ENCODE measurements around the gene CACNA2D3. TPM values are rescaled to one million over a fixed set of nuclear protein-coding genes. Genes with fewer than 3 reads are reported as not detected.
A peak's percentile ranks its signal among the peaks of the same experiment; 100 is the strongest.

The CACNA2D3 gene
- total RNA-seq, 4 donors from 2014 or later = 0.30 to 9.6 (median 3.9) TPM

- Histone ChIP-seq H3K27me3 (no peaks in the 10 kb centered on the region), H3K36me3 (no peaks in the 10 kb centered on the region), H3K27ac (no peak overlapping the region), H3K4me1 (peaks cover 0 to 7% (median 2%) of the 10 kb centered on the region in 4 donors), H3K9me3 (no peaks in the 10 kb centered on the region), H3K4me3 (no peak overlapping the region)
- no peak for DNase-seq (ENCODE audit: low spot score in 2 of 2)
- WGBS, 2 donors = 73 to 76% methylated on average over 5 of the region's 5 CpGs
- TF ChIP-seq CTCF (IDR thresholded peaks at IDR 0.05) = no peak
- TF ChIP-seq EP300 (IDR thresholded peaks at IDR 0.05) = no peak
- TF ChIP-seq POLR2A (IDR thresholded peaks at IDR 0.05) = no peak
Observed at GRCh38 chr3:54994111-54994513, 871.8 kb downstream of the CACNA2D3 start.

DNA sequence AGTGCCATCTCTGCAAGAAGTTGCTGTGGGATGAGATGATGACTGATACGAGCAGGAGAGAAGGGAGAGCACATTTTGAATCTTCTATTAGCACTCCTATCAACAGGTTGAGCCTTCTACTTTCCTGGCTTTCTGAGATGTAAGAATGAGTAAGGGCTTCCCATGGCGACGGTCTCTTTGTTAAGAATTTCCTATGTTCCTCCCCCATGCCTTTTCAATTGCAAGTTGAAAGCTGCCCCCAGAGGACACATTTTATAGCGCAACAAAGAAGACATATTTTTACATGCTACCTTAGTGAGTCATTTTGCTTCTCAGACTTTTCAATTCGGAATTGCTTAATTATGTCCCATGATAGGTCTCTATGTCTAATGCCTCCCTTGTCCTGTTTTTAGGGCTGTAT lies 876.8 kb downstream of the CACNA2D3 start:
- H3K9me3 ChIP-seq = no peaks in the 10 kb centered on the region
- H3K27me3 ChIP-seq = no peaks in the 10 kb centered on the region
- H3K27ac ChIP-seq = no peak overlapping the region
- H3K4me3 ChIP-seq = no peak overlapping the region
- H3K4me1 ChIP-seq = no peaks in the 10 kb centered on the region
- H3K36me3 ChIP-seq = no peaks in the 10 kb centered on the region
- 33 to 37% methylated on average over 5 of the region's 5 CpGs for WGBS, 2 donors
- TF ChIP-seq EP300 (IDR thresholded peaks at IDR 0.05) = no peak
- peak in 1 of 5 experiments; percentile 20 for TF ChIP-seq CTCF (IDR thresholded peaks at IDR 0.05)
- no peak for DNase-seq (ENCODE audit: low spot score in 2 of 2)

DNA sequence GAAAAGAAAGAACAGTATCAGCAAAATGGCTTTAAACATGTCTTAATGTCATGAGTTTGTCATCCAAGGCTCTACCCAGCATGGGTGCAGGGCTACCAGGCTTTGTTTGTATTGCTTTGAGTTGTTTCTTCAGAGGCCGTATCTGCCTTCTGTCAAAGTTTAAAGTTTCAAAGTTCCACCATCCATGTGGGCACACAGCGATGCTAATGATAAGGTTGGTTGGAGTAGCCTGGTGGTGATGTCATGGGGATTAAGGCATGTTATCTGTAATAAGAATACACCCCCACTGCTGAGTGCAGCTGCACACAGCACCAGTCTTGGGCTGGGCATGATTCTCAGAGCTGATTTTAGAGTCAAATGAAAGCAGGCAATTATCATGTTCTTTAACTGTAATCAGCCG lies 877.5 kb downstream of the CACNA2D3 start:
- TF ChIP-seq EP300 (IDR thresholded peaks at IDR 0.05) = no peak
- no peak for TF ChIP-seq POLR2A (IDR thresholded peaks at IDR 0.05)
- no peak for TF ChIP-seq CTCF (IDR thresholded peaks at IDR 0.05)
- no peaks in the 10 kb centered on the region for H3K36me3 ChIP-seq
- H3K27ac ChIP-seq = no peak overlapping the region
- DNase-seq (ENCODE audit: low spot score in 2 of 2) = no peak
- 83 to 89% methylated on average over 3 of the region's 3 CpGs for WGBS, 2 donors
- no peaks in the 10 kb centered on the region for H3K9me3 ChIP-seq
- H3K4me1 ChIP-seq = no peaks in the 10 kb centered on the region
- no peak overlapping the region for H3K4me3 ChIP-seq
- no peaks in the 10 kb centered on the region for H3K27me3 ChIP-seq

DNA sequence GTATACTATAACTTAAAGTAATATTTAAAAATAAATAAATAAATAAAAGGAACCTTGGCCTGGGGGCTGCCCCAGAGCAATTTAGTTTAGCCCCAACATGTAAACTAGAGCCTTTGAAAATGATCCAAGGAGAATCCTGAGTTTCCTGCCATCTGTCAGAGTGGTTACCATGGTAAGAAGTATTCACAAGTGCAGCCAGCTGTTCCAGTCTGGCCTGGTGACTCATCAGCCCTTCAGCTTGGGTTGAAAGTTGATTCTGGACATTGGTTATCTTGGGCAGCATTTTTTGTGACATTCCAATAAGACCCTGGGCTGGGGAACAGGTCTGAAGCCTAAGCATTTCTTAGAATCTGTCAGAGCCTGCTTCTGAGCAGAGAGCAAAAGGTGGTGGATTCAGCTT lies 878.2 kb downstream of the CACNA2D3 start:
- TF ChIP-seq EP300 (IDR thresholded peaks at IDR 0.05) (no peak), POLR2A (IDR thresholded peaks at IDR 0.05) (no peak), CTCF (IDR thresholded peaks at IDR 0.05) (no peak)

GRCh38 chr3:55000953-55001352 lies 878.6 kb downstream of the CACNA2D3 start:
- Histone ChIP-seq H3K36me3 (no peaks in the 10 kb centered on the region), H3K27ac (no peak overlapping the region), H3K4me3 (no peak overlapping the region), H3K27me3 (no peaks in the 10 kb centered on the region), H3K9me3 (no peaks in the 10 kb centered on the region), H3K4me1 (no peaks in the 10 kb centered on the region)
- DNase-seq (ENCODE audit: low spot score in 2 of 2) = no peak
- 90 to 91% methylated on average over 4 of the region's 4 CpGs for WGBS, 2 donors
- TF ChIP-seq EP300 (IDR thresholded peaks at IDR 0.05) (no peak), CTCF (IDR thresholded peaks at IDR 0.05) (no peak), POLR2A (IDR thresholded peaks at IDR 0.05) (no peak)

More for the DNA sequence above, 878.2 kb downstream of the CACNA2D3 start:
- no peaks in the 10 kb centered on the region for H3K36me3 ChIP-seq
- DNase-seq (ENCODE audit: low spot score in 2 of 2) = no peak
- H3K27me3 ChIP-seq = no peaks in the 10 kb centered on the region
- no peak overlapping the region for H3K4me3 ChIP-seq
- H3K4me1 ChIP-seq = no peaks in the 10 kb centered on the region
- no peaks in the 10 kb centered on the region for H3K9me3 ChIP-seq
- H3K27ac ChIP-seq = no peak overlapping the region

All from tibial nerve (tissue), 4 donors.